K562 (cell line): ENCODE data around the gene PTGIS. TPM values are rescaled to one million over a fixed set of nuclear protein-coding genes. Genes with fewer than 3 reads are reported as not detected.

Experiments
- CBFA2T2 ChIP-seq: fragments of 450-650 bp; conservative IDR thresholded peaks from 2 replicates; pipeline ENCODE4 v1.6.1; 2017; ENCODE audit warnings: mild to moderate bottlenecking
- EGR1 ChIP-seq: fragments of 450-650 bp; conservative IDR thresholded peaks from 2 replicates; pipeline ENCODE4 v1.6.1; 2017; ENCODE audit warnings: mild to moderate bottlenecking
- FOXK1 ChIP-seq: sonication (generic); formaldehyde crosslinking; IDR thresholded peaks from 2 replicates; pipeline ENCODE4 v1.8.0; 2022; ENCODE audit warnings: missing genetic modification reagents, mild to moderate bottlenecking, borderline replicate concordance
- HMGN3 ChIP-seq: IDR thresholded peaks from 2 replicates; pipeline ENCODE4 v1.6.1; 2011; ENCODE audit warnings: borderline replicate concordance, low read depth, mild to moderate bottlenecking, mixed read lengths, low read length; ENCODE audit not compliant: insufficient read length; ENCODE audit errors: extremely low read depth
- KDM5B ChIP-seq: fragments of 200-600 bp; sonication (generic); IDR thresholded peaks from 2 replicates; pipeline ENCODE4 v1.6.1; 2012; ENCODE audit warnings: low read depth, mild to moderate bottlenecking, moderate library complexity, low read length, control low read depth, inconsistent platforms; ENCODE audit not compliant: insufficient replicate concordance
- NR2C2 ChIP-seq, 2 experiments: fragments of 200-800 bp in 1 of 2; sonication (Bioruptor generic) in 1 of 2; sonication (generic) in 1 of 2; formaldehyde crosslinking in 1 of 2; IDR thresholded peaks; 2 replicates each; pipeline versions ENCODE4 v1.6.1 to v1.8.0; 2016 to 2022; ENCODE audit warnings: mild to moderate bottlenecking in 1 of 2, missing compliant biosample characterization in 1 of 2, missing genetic modification characterization in 1 of 2, missing genetic modification reagents in 1 of 2
- PKNOX1 ChIP-seq: fragments of 450-650 bp; IDR thresholded peaks from 2 replicates; pipeline ENCODE4 v1.6.1; 2016
- POLR3A ChIP-seq: IDR thresholded peaks from 2 replicates; pipeline ENCODE4 v1.6.1; 2011; ENCODE audit warnings: borderline replicate concordance, mild to moderate bottlenecking, moderate library complexity; ENCODE audit not compliant: insufficient read length, insufficient read depth; ENCODE audit errors: extremely low read depth
- ZBTB40 ChIP-seq, 2 experiments: fragments of 450-650 bp in 1 of 2; sonication (generic) in 1 of 2; formaldehyde crosslinking in 1 of 2; IDR thresholded peaks; 2 replicates each; pipeline versions ENCODE4 v1.7.1 to v1.9.0; 2016 to 2022; ENCODE audit warnings: inconsistent platforms in 1 of 2, mild to moderate bottlenecking in 1 of 2, missing genetic modification reagents in 1 of 2
- ZNF561 ChIP-seq: fragments of 450-650 bp; formaldehyde crosslinking; conservative IDR thresholded peaks from 2 replicates; pipeline ENCODE4 v1.4.0; 2020; ENCODE audit warnings: mild to moderate bottlenecking, moderate library complexity
- polyA plus RNA-seq, 8 experiments: library from polyadenylated mRNA; depleted of rRNA in 4 of 8; stranded (reverse) in 5 of 8; unstranded in 3 of 8; fragments of >200 nt; fragmentation: Nextera tagmentation in 2 of 8; fragmentation: Illumina TruSeq in 1 of 8; extraction: Ambion mirVana in 2 of 8; extraction: Trizol in 1 of 8; gene quantifications; 2 replicates each; pipeline versions ENCODE4 v1.2.1 to v1.2.3, GENCODE V29; 2011 to 2014; ENCODE audit warnings: inconsistent platforms in 1 of 8, missing spikeins in 1 of 8
- total RNA-seq, 7 experiments: library from RNA; depleted of rRNA in 6 of 7; stranded (reverse); fragments of >200 nt in 6 of 7; fragmentation: Illumina TruSeq in 2 of 7; extraction: Trizol in 2 of 7; gene quantifications; 2 replicates each; pipeline versions ENCODE4 v1.2.1 to v1.2.3, GENCODE V29; 2011 to 2021; ENCODE audit warnings: low replicate concordance in 1 of 7
- TF ChIP-seq, protein P1 (sequence below), 2 experiments: fragments of 450-650 bp in 1 of 2; sonication (generic) in 1 of 2; formaldehyde crosslinking in 1 of 2; IDR thresholded peaks in 1 of 2; conservative IDR thresholded peaks in 1 of 2; 2 replicates each; pipeline versions ENCODE4 v1.6.1 to v1.8.1; 2016 to 2023; ENCODE audit warnings: mild to moderate bottlenecking in 2 of 2, moderate library complexity in 2 of 2, inconsistent platforms in 1 of 2, missing genetic modification reagents in 1 of 2
- TF ChIP-seq, protein P2 (sequence below), 2 experiments: IDR thresholded peaks; 2 replicates each; pipeline ENCODE4 v1.6.1; 2011; ENCODE audit warnings: borderline replicate concordance in 1 of 2, control low read depth in 1 of 2, low read depth in 1 of 2, low read length in 1 of 2, mild to moderate bottlenecking in 1 of 2, mixed read lengths in 1 of 2, moderate library complexity in 1 of 2; ENCODE audit not compliant: insufficient read depth in 1 of 2, insufficient read length in 1 of 2, poor library complexity in 1 of 2, severe bottlenecking in 1 of 2; ENCODE audit errors: extremely low read depth in 1 of 2

Gene PTGIS
- total and polyA plus RNA-seq, 9 of the 15 experiments (the other 6 are each of a cell fraction or from before 2014, with no cell fraction given) = not detected

DNA sequence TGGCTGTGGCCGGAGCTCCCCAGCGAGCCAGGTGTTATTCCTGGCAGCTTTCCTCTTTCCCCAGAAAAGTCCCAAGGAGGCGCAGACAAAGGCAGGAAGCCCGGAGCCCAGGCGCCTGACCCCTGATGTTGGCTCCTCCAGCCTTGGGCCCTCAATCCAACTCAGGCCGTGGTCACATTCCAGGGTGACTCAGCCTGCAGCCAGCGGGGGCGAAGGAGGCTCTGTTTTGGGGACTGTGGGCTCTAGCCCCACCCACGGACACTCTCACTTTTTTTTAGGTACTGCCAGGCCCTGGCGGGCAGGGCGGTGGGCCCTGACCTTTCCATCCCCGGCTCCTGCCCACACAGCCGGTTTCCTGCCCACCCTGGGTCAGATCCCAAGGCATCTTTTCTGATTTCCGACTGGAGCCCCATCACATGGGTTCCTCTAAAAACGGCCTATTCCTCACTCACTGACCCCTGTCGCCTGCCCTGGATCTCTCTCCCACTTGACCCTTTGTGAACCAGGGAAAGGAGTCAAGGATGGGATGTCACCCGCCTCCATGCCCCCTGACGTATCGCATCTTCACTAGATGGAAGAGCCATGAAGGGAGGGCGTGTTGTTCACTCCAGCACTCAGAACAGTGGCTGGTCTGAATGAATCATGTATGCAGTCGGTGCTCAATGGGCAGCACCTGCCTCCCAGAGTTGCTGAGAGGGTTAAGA, 5.5 kb downstream of the PTGIS start (continued):
- TF ChIP-seq, protein P1, sequence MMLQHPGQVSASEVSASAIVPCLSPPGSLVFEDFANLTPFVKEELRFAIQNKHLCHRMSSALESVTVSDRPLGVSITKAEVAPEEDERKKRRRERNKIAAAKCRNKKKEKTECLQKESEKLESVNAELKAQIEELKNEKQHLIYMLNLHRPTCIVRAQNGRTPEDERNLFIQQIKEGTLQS (IDR thresholded peaks at IDR 0.05) = peak; percentile 30; the same call in 1 of the 2 replicates
- TF ChIP-seq, protein P1 (CRISPR knock-in tag; conservative IDR thresholded peaks at IDR 0.05) = no peak
- no peak for TF ChIP-seq POLR3A
- no peak for TF ChIP-seq NR2C2 (CRISPR knock-in tag; IDR thresholded peaks at IDR 0.05)
- no peak for TF ChIP-seq NR2C2 (tag; IDR thresholded peaks at IDR 0.05)
- no peak for TF ChIP-seq FOXK1 (CRISPR knock-in tag)
- no peak for TF ChIP-seq PKNOX1
- TF ChIP-seq HMGN3 = no peak
- no peak for TF ChIP-seq KDM5B
- no peak for TF ChIP-seq ZNF561 (CRISPR knock-in tag)
- TF ChIP-seq, protein P2, sequence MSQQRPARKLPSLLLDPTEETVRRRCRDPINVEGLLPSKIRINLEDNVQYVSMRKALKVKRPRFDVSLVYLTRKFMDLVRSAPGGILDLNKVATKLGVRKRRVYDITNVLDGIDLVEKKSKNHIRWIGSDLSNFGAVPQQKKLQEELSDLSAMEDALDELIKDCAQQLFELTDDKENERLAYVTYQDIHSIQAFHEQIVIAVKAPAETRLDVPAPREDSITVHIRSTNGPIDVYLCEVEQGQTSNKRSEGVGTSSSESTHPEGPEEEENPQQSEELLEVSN (IDR thresholded peaks at IDR 0.05; ENCODE audit: borderline replicate concordance in 1 of 2, extremely low read depth in 1 of 2, insufficient read depth in 1 of 2, insufficient read length in 1 of 2, low read depth in 1 of 2, low read length in 1 of 2, poor library complexity in 1 of 2, severe bottlenecking in 1 of 2) = no peak
- TF ChIP-seq EGR1 = peak; percentile 89
- no peak for TF ChIP-seq ZBTB40 (IDR thresholded peaks at IDR 0.05)
- TF ChIP-seq ZBTB40 (CRISPR knock-in tag; IDR thresholded peaks at IDR 0.05) = no peak
- no peak for TF ChIP-seq CBFA2T2
